Natural killer cell treated with Interleukin-12 subunit alpha and Interleukin-12 subunit beta and Interleukin-15 and Interleukin-18, amount 100 ng/mL, for 72 hours (primary cell): Measurements from ENCODE around the gene MBNL2. TPM values are rescaled to one million over a fixed set of nuclear protein-coding genes. Genes with fewer than 3 reads are reported as not detected.

ENCODE experiments used
- ATAC-seq, 2 donors: fragments of 150-1000 bp; cut with Tn5 transposase in 1 of 2; sonication (Bioruptor Pico), chemical (Tn5 transposase) in 1 of 2; 2 replicates each; pipeline ENCODE4 v1.10.0; 2021
- DNase-seq: peaks from one replicate; pipeline ENCODE4 v3.0.0; 2022; ENCODE audit warnings: low spot score
- H3K27ac Mint-ChIP-seq, 2 donors: 1 replicate in 1 of 2; 2 replicates in 1 of 2; pipeline ENCODE4 v1.8.0; 2022; ENCODE audit warnings: mixed read lengths in 2 of 2, mild to moderate bottlenecking in 1 of 2, moderate library complexity in 1 of 2
- H3K27me3 Mint-ChIP-seq, 2 donors: 1 replicate in 1 of 2; 2 replicates in 1 of 2; pipeline ENCODE4 v1.8.0; 2022; ENCODE audit warnings: mixed read lengths in 2 of 2
- H3K36me3 Mint-ChIP-seq: one replicate; pipeline ENCODE4 v1.8.0; 2022; ENCODE audit warnings: mixed read lengths
- H3K4me1 Mint-ChIP-seq, 2 donors: 1 replicate in 1 of 2; 2 replicates in 1 of 2; pipeline ENCODE4 v1.8.0; 2022; ENCODE audit warnings: low read depth in 2 of 2, mixed read lengths in 2 of 2, mild to moderate bottlenecking in 1 of 2
- H3K4me3 Mint-ChIP-seq: one replicate; pipeline ENCODE4 v1.8.0; 2022; ENCODE audit warnings: mixed read lengths
- H3K9me3 Mint-ChIP-seq: 2 replicates; pipeline ENCODE4 v1.8.0; 2022; ENCODE audit warnings: mixed read lengths
- total RNA-seq, 2 donors: library from RNA; stranded (reverse); gene quantifications; one replicate each; pipeline ENCODE4 v1.2.3, GENCODE V29; 2022

MBNL2 gene
- total RNA-seq, 2 donors from 2014 or later = 13.0 to 15.6 TPM

GRCh38 chr13:97322740-97323342 lies 100.7 kb downstream of the MBNL2 start:
- Mint-ChIP-seq H3K27me3 (no peaks in the 10 kb centered on the region), H3K4me3 (no peak overlapping the region), H3K27ac (no peak overlapping the region), H3K9me3 (no peaks in the 10 kb centered on the region), H3K4me1 (peaks cover 6 to 20% of the 10 kb centered on the region in 2 donors), H3K36me3 (no peaks in the 10 kb centered on the region)
- ATAC-seq = no peak
- DNase-seq = no peak

- ATAC-seq (no peak), DNase-seq (no peak)
- no peaks in the 10 kb centered on the region for H3K36me3 Mint-ChIP-seq
- no peaks in the 10 kb centered on the region for H3K9me3 Mint-ChIP-seq
- H3K4me3 Mint-ChIP-seq = no peak overlapping the region
- no peaks in the 10 kb centered on the region for H3K27me3 Mint-ChIP-seq
- H3K4me1 Mint-ChIP-seq = peaks cover 6 to 20% of the 10 kb centered on the region in 2 donors
- no peak overlapping the region for H3K27ac Mint-ChIP-seq
Measured at GRCh38 chr13:97324115-97324514, 102.0 kb downstream of the MBNL2 start.

GRCh38 chr13:97325738-97326137 lies 103.6 kb downstream of the MBNL2 start:
- DNase-seq = no peak
- H3K9me3 Mint-ChIP-seq = no peaks in the 10 kb centered on the region
- no peaks in the 10 kb centered on the region for H3K36me3 Mint-ChIP-seq
- no peak overlapping the region for H3K4me3 Mint-ChIP-seq
- peaks cover 16 to 25% of the 10 kb centered on the region in 2 donors for H3K4me1 Mint-ChIP-seq
- H3K27me3 Mint-ChIP-seq = no peaks in the 10 kb centered on the region
- no peak overlapping the region for H3K27ac Mint-ChIP-seq
- no peak for ATAC-seq

GRCh38 chr13:97327086-97327485 lies 105.0 kb downstream of the MBNL2 start:
- Mint-ChIP-seq H3K4me3 (no peak overlapping the region), H3K4me1 (peaks cover 16 to 19% of the 10 kb centered on the region in 2 donors), H3K27ac (no peak overlapping the region), H3K36me3 (no peaks in the 10 kb centered on the region), H3K27me3 (no peaks in the 10 kb centered on the region), H3K9me3 (no peaks in the 10 kb centered on the region)
- no peak for DNase-seq
- no peak for ATAC-seq

- Mint-ChIP-seq H3K9me3 (no peaks in the 10 kb centered on the region), H3K36me3 (no peaks in the 10 kb centered on the region), H3K4me1 (peaks cover 16 to 19% of the 10 kb centered on the region in 2 donors), H3K27me3 (no peaks in the 10 kb centered on the region), H3K4me3 (no peak overlapping the region), H3K27ac (no peak overlapping the region)
- DNase-seq (no peak), ATAC-seq (no peak)
Measured at GRCh38 chr13:97327506-97328221, 105.5 kb downstream of the MBNL2 start.

- H3K4me3 Mint-ChIP-seq = no peak overlapping the region
- ATAC-seq (no peak), DNase-seq (no peak)
- no peaks in the 10 kb centered on the region for H3K9me3 Mint-ChIP-seq
- no peaks in the 10 kb centered on the region for H3K27me3 Mint-ChIP-seq
- no peaks in the 10 kb centered on the region for H3K36me3 Mint-ChIP-seq
- H3K4me1 Mint-ChIP-seq = peaks cover 16 to 20% of the 10 kb centered on the region in 2 donors
- no peak overlapping the region for H3K27ac Mint-ChIP-seq
Measured at GRCh38 chr13:97328222-97328790, 106.2 kb downstream of the MBNL2 start.

GRCh38 chr13:97329331-97329730 lies 107.2 kb downstream of the MBNL2 start:
- Mint-ChIP-seq H3K9me3 (no peaks in the 10 kb centered on the region), H3K27me3 (no peaks in the 10 kb centered on the region), H3K27ac (no peak overlapping the region), H3K4me1 (peaks cover 13 to 24% of the 10 kb centered on the region in 2 donors), H3K36me3 (no peaks in the 10 kb centered on the region), H3K4me3 (no peak overlapping the region)
- ATAC-seq (no peak), DNase-seq (no peak)

GRCh38 chr13:97330448-97330847 lies 108.3 kb downstream of the MBNL2 start:
- Mint-ChIP-seq H3K27me3 (no peaks in the 10 kb centered on the region), H3K27ac (no peak overlapping the region), H3K9me3 (no peaks in the 10 kb centered on the region), H3K36me3 (no peaks in the 10 kb centered on the region), H3K4me1 (peaks cover 13 to 24% of the 10 kb centered on the region in 2 donors), H3K4me3 (no peak overlapping the region)
- DNase-seq (no peak), ATAC-seq (no peak)

GRCh38 chr13:97332742-97333141 lies 110.6 kb downstream of the MBNL2 start:
- Mint-ChIP-seq H3K4me3 (no peak overlapping the region), H3K9me3 (no peaks in the 10 kb centered on the region), H3K36me3 (no peaks in the 10 kb centered on the region), H3K27ac (no peak overlapping the region), H3K4me1 (peaks cover 10 to 19% of the 10 kb centered on the region in 2 donors), H3K27me3 (no peaks in the 10 kb centered on the region)
- ATAC-seq (no peak), DNase-seq (no peak)

GRCh38 chr13:97333983-97334382 lies 111.8 kb downstream of the MBNL2 start:
- no peaks in the 10 kb centered on the region for H3K27me3 Mint-ChIP-seq

GRCh38 chr13:97334690-97335089 lies 112.6 kb downstream of the MBNL2 start:
- peaks cover 5 to 14% of the 10 kb centered on the region in 2 donors for H3K4me1 Mint-ChIP-seq
- no peak overlapping the region for H3K4me3 Mint-ChIP-seq
- no peaks in the 10 kb centered on the region for H3K27me3 Mint-ChIP-seq
- H3K27ac Mint-ChIP-seq = no peak overlapping the region
- no peak for DNase-seq
- H3K36me3 Mint-ChIP-seq = no peaks in the 10 kb centered on the region
- ATAC-seq = no peak
- H3K9me3 Mint-ChIP-seq = no peaks in the 10 kb centered on the region

More at GRCh38 chr13:97333983-97334382, 111.8 kb downstream of the MBNL2 start:
- Mint-ChIP-seq H3K36me3 (no peaks in the 10 kb centered on the region), H3K27ac (no peak overlapping the region), H3K9me3 (no peaks in the 10 kb centered on the region), H3K4me3 (no peak overlapping the region), H3K4me1 (peaks cover 10 to 19% of the 10 kb centered on the region in 2 donors)
- no peak for DNase-seq
- ATAC-seq = no peak

GRCh38 chr13:97335488-97336134 lies 113.5 kb downstream of the MBNL2 start:
- H3K9me3 Mint-ChIP-seq = no peaks in the 10 kb centered on the region
- no peaks in the 10 kb centered on the region for H3K27me3 Mint-ChIP-seq
- H3K27ac Mint-ChIP-seq = no peak overlapping the region
- DNase-seq (no peak), ATAC-seq (no peak)
- no peak overlapping the region for H3K4me3 Mint-ChIP-seq
- H3K4me1 Mint-ChIP-seq = peaks cover 0 to 6% of the 10 kb centered on the region in 2 donors
- H3K36me3 Mint-ChIP-seq = no peaks in the 10 kb centered on the region

GRCh38 chr13:97337985-97338499 lies 115.9 kb downstream of the MBNL2 start:
- DNase-seq = no peak
- Mint-ChIP-seq H3K9me3 (no peaks in the 10 kb centered on the region), H3K27ac (no peak overlapping the region), H3K27me3 (no peaks in the 10 kb centered on the region), H3K4me1 (peaks cover 0 to 6% of the 10 kb centered on the region in 2 donors), H3K4me3 (no peak overlapping the region), H3K36me3 (no peaks in the 10 kb centered on the region)
- no peak for ATAC-seq

GRCh38 chr13:97338571-97338970 lies 116.4 kb downstream of the MBNL2 start:
- Mint-ChIP-seq H3K9me3 (no peaks in the 10 kb centered on the region), H3K36me3 (no peaks in the 10 kb centered on the region), H3K4me3 (no peak overlapping the region), H3K4me1 (peaks cover 2% of the 10 kb centered on the region in 2 donors), H3K27me3 (no peaks in the 10 kb centered on the region), H3K27ac (no peak overlapping the region)
- DNase-seq (no peak), ATAC-seq (no peak)
